ENCODE data around the gene RPL27A. TPM values are rescaled to one million over a fixed set of nuclear protein-coding genes. Genes with fewer than 3 reads are reported as not detected.

RPL27A gene
- total and polyA plus RNA-seq, 2 of the 8 experiments (the other 6 are each of a cell fraction or from before 2014, with no cell fraction given): 1,756 to 1,777 TPM

DNA sequence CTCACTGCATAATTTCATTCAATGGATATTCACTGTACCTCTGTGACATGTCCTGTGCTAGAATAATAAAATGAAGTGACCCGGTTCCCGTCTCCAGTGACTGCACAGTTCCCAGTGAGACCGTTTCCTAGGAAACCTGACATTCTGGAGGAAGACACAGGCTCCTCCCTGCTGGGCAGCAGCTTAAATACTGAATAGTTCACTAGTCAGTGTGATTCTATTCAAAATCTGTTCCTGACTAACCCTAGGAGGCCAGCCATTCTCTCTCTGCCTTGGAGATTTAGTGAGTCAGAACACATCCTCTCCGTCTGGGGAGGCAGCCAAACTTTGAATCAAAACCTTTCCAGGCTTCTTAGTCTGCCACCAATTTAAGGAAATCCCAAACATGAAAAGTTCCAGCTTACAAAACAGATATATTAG is 11.4 kb upstream of the RPL27A start:
- Histone ChIP-seq H3K4me3 (ENCODE audit: extremely low read depth in 1 of 4, insufficient read depth in 2 of 4, low read depth in 3 of 4, low read length in 4 of 4) (peak overlapping the region in 1 of 4 experiments; percentile 37; a peak in 2 of 8 replicates), H2BK5ac (ENCODE audit: low read depth, low read length) (peak overlapping the region; percentile 98), H2AK5ac (ENCODE audit: low read depth, low read length) (peak overlapping the region; percentile 100), H4K91ac (replicated peaks; ENCODE audit: insufficient read length, low read length) (no peak overlapping the region), H3K4me2 (ENCODE audit: insufficient read depth in 1 of 2, low read depth in 2 of 2, low read length in 2 of 2) (peak overlapping the region; percentile 56 to 74), H3K79me2 (ENCODE audit: control insufficient read depth in 1 of 2, insufficient read depth in 2 of 2, low read length in 2 of 2) (no peaks in the 10 kb centered on the region), H3K36me3 (ENCODE audit: control insufficient read depth in 2 of 4, insufficient read depth in 4 of 4, low read length in 3 of 4) (no peaks in the 10 kb centered on the region; a peak in 1 of 8 replicates), H4K20me1 (replicated peaks in 1 of 2; ENCODE audit: control insufficient read depth in 1 of 2, insufficient read depth in 2 of 2, low read length in 2 of 2) (no peaks in the 10 kb centered on the region), H2BK20ac (ENCODE audit: low read length) (peak overlapping the region; percentile 91; the same call in 1 of the 2 replicates), H2AFZ (ENCODE audit: low read length) (no peak overlapping the region), H3K9ac (replicated peaks in 1 of 4; ENCODE audit: extremely low read depth in 1 of 4, low read depth in 3 of 4, low read length in 3 of 4) (peak overlapping the region in 3 of 4 experiments; percentile 56 to 68 (median 60); a peak in 5 of 7 replicates), H3K23ac (ENCODE audit: insufficient read length) (no peak overlapping the region), H3K18ac (ENCODE audit: extremely low read depth, low read length) (peak overlapping the region; percentile 60), H3K27me3 (replicated peaks in 1 of 4; ENCODE audit: control insufficient read depth in 3 of 4, extremely low read depth in 1 of 4, insufficient read depth in 3 of 4, low read length in 3 of 4) (no peaks in the 10 kb centered on the region), H3K23me2 (ENCODE audit: low read depth, low read length) (no peaks in the 10 kb centered on the region), H3K9me3 (ENCODE audit: insufficient read depth in 2 of 2, low read depth in 1 of 2, low read length in 1 of 2) (no peaks in the 10 kb centered on the region), H2BK120ac (replicated peaks; ENCODE audit: low read depth, low read length) (peak overlapping the region; percentile 94), H4K8ac (ENCODE audit: extremely low read depth, insufficient read depth, low read length) (no peak overlapping the region), H3K14ac (ENCODE audit: insufficient read length) (no peak overlapping the region), H3K4me1 (replicated peaks in 1 of 4; ENCODE audit: control insufficient read depth in 3 of 4, insufficient read depth in 4 of 4, low read length in 3 of 4) (peaks cover 10 to 15% (median 12%) of the 10 kb centered on the region in 4 experiments; a peak in 6 of 7 replicates), H2BK15ac (ENCODE audit: low read length) (no peak overlapping the region), H2BK12ac (ENCODE audit: low read depth, low read length) (no peak overlapping the region; the same call in 1 of the 2 replicates), H4K5ac (ENCODE audit: insufficient read length, low read depth, low read length) (no peak overlapping the region), H3K56ac (replicated peaks; ENCODE audit: insufficient read length, low read depth, low read length) (no peak overlapping the region), H3K4ac (replicated peaks; ENCODE audit: insufficient read length, low read depth, low read length) (no peak overlapping the region), H3K27ac (ENCODE audit: low read depth, low read length) (peak overlapping the region; percentile 90), H3K79me1 (ENCODE audit: low read depth, low read length) (no peaks in the 10 kb centered on the region)
- CTCF ChIA-PET (ENCODE audit: partially characterized antibody): interaction anchor here (0.9 to 2.0 kb wide), 5 partner anchors 11 to 86 kb away, joined by 3 to 8 read pairs (median 4); partner anchors contain the start of genes RPL27A and TRIM66
- DNase-seq (ENCODE audit: low read depth in 1 of 2, low spot score in 2 of 2) (peak; percentile 61 to 77), FAIRE-seq (peak; percentile 90)
- POLR2A ChIA-PET (ENCODE audit: partially characterized antibody): interaction anchor here (0.7 to 5.0 kb wide), 13 partner anchors 9 to 65 kb away, joined by 3 to 103 read pairs (median 6); partner anchors contain the start of genes RPL27A and TRIM66
- 5% methylated on average over 4 of the region's 4 CpGs; no CpG with 5 or more reads in 1 of the 2 experiments for WGBS, 2 experiments (ENCODE audit: extremely low coverage in 1 of 2, insufficient coverage in 1 of 2, insufficient read length in 1 of 2, insufficient replicate concordance in 2 of 2, low coverage in 1 of 2, low lambda C conversion rate in 2 of 2, missing lambda C conversion rate in 1 of 2)
- TF ChIP-seq GTF2F1 (IDR thresholded peaks at IDR 0.05; ENCODE audit: borderline replicate concordance, low read depth, low read length): no peak
- TF ChIP-seq SRF (IDR thresholded peaks at IDR 0.05; ENCODE audit: low read depth, low read length): no peak
- TF ChIP-seq EP300 (IDR thresholded peaks at IDR 0.05; ENCODE audit: borderline replicate concordance in 1 of 2, low read depth in 2 of 2, low read length in 2 of 2): 0 out of 3 replicates have a peak, but pooled peaks of 1 of the 2 experiments have one; percentile 64
- TF ChIP-seq SP1 (IDR thresholded peaks at IDR 0.05; ENCODE audit: low read depth, low read length): peak; percentile 65
- 0 out of 2 replicates have a peak, but pooled peaks have one; percentile 37 for TF ChIP-seq TBP (IDR thresholded peaks at IDR 0.05; ENCODE audit: low read depth, low read length)
- TF ChIP-seq NANOG (IDR thresholded peaks at IDR 0.05; ENCODE audit: insufficient read depth, low read depth, low read length, poor library complexity, severe bottlenecking): peak; percentile 88
- peak; percentile 62; the same call in 1 of the 2 replicates for TF ChIP-seq TEAD4 (IDR thresholded peaks at IDR 0.05; ENCODE audit: low read depth, low read length)
- TF ChIP-seq ASH2L (IDR thresholded peaks at IDR 0.05; ENCODE audit: low read length): peak; percentile 59
- peak; percentile 53 to 88 for TF ChIP-seq POLR2A (IDR thresholded peaks at IDR 0.05; ENCODE audit: control extremely low read depth in 1 of 2, low read depth in 2 of 2, low read length in 2 of 2)
- TF ChIP-seq RNF2 (IDR thresholded peaks at IDR 0.05; ENCODE audit: borderline replicate concordance, low read depth, low read length, missing control alignments, poor library complexity, severe bottlenecking): no peak
- peak; percentile 57 for TF ChIP-seq POLR2AphosphoS5 (IDR thresholded peaks at IDR 0.05; ENCODE audit: low read depth, low read length)
- TF ChIP-seq TAF1 (IDR thresholded peaks at IDR 0.05; ENCODE audit: low read depth, low read length): peak; percentile 66
- peak; percentile 60; the same call in 1 of the 2 replicates for TF ChIP-seq YY1 (IDR thresholded peaks at IDR 0.05; ENCODE audit: low read depth, low read length)

All from H1 (cell line).